ENCODE results near the gene INAFM2. TPM values are rescaled to one million over a fixed set of nuclear protein-coding genes. Genes with fewer than 3 reads are reported as not detected.

INAFM2 gene
- total and polyA plus RNA-seq, 2 donors (not counting 3 experiments of a cell fraction or from before 2014, with no cell fraction given) = 10.4 to 24.1 TPM

- BruUV-seq (replicated peaks) = no TSS peak
- peaks cover 8% of the 10 kb centered on the region for H3K4me1 ChIP-seq (ENCODE audit: control insufficient read depth, extremely low read depth, insufficient read depth, low read length)
- no peak overlapping the region for H3K4me2 ChIP-seq (ENCODE audit: insufficient read depth, low read length)
- DNase-seq (ENCODE audit: low read depth, low spot score) (no peak), FAIRE-seq (no peak)
- H3K79me2 ChIP-seq (ENCODE audit: control insufficient read depth, insufficient read depth, low read length) = no peaks in the 10 kb centered on the region
- H3K4me3 ChIP-seq (replicated peaks in 1 of 3; ENCODE audit: insufficient read depth in 1 of 3, low read depth in 1 of 3, low read length in 3 of 3) = no peak overlapping the region
- H4K20me1 ChIP-seq (replicated peaks; ENCODE audit: control insufficient read depth, extremely low read depth, insufficient read depth, low read length) = no peaks in the 10 kb centered on the region
- dilution Hi-C loops (cut with MboI; ENCODE audit: extremely low pct_ligation_motif_present, low sequenced_read_pairs) = no loop called here
- ChIA-PET POLR2A (no interaction called here), CTCF (no interaction called here)
- intact Hi-C loops (cut with micrococcal nuclease) = no loop called here
- no peaks in the 10 kb centered on the region for H3K9me1 ChIP-seq (replicated peaks; ENCODE audit: control insufficient read depth, extremely low read depth, insufficient read depth, low read length)
- no peak overlapping the region for H2AFZ ChIP-seq (ENCODE audit: low read depth, low read length)
- H3K36me3 ChIP-seq (ENCODE audit: control insufficient read depth in 2 of 2, extremely low read depth in 1 of 2, insufficient read depth in 2 of 2, low read length in 2 of 2) = no peaks in the 10 kb centered on the region
- TF ChIP-seq JUN (IDR thresholded peaks at IDR 0.05; ENCODE audit: borderline replicate concordance, insufficient read depth, insufficient read length, low read depth) = no peak
- TF ChIP-seq EZH2 (IDR thresholded peaks at IDR 0.05; ENCODE audit: borderline replicate concordance, low read depth, low read length, severe bottlenecking) = no peak
- no peak for TF ChIP-seq MYC (IDR thresholded peaks at IDR 0.05; ENCODE audit: low read depth, low read length)
- TF ChIP-seq GATA2 (IDR thresholded peaks at IDR 0.05; ENCODE audit: insufficient read depth, insufficient read length, low read depth, low read length) = no peak
- no peak for TF ChIP-seq MAX (IDR thresholded peaks at IDR 0.05; ENCODE audit: insufficient read depth, insufficient read length)
- TF ChIP-seq CTCF (IDR thresholded peaks at IDR 0.05; ENCODE audit: extremely low read depth in 1 of 2, insufficient read depth in 1 of 2, low read depth in 1 of 2, low read length in 2 of 2) = no peak
- TF ChIP-seq FOS (IDR thresholded peaks at IDR 0.05; ENCODE audit: borderline replicate concordance, insufficient read depth, low read length) = no peak
- TF ChIP-seq POLR2AphosphoS5 (IDR thresholded peaks at IDR 0.05; ENCODE audit: insufficient read depth, low read depth, low read length) = no peak
- TF ChIP-seq POLR2A (IDR thresholded peaks at IDR 0.05; ENCODE audit: low read depth, low read length) = no peak
- H3K9ac ChIP-seq (replicated peaks; ENCODE audit: extremely low read depth, insufficient read depth, low read length) = no peak overlapping the region
- H3K27ac ChIP-seq (ENCODE audit: insufficient read depth, low read depth, low read length) = no peak overlapping the region
- H3K9me3 ChIP-seq (replicated peaks; ENCODE audit: control insufficient read depth, insufficient read depth, low read length) = no peaks in the 10 kb centered on the region
- H3K27me3 ChIP-seq (ENCODE audit: control insufficient read depth in 2 of 2, insufficient read depth in 2 of 2, low read length in 2 of 2) = peaks cover 6 to 9% of the 10 kb centered on the region in 2 experiments
Measured at GRCh38 chr15:40361640-40362039, 38.1 kb downstream of the INAFM2 start.
